IPS-NIHi7 (cell line): ENCODE measurements around the gene UBA7.
"Not testable (repeated sequence)": the region's sequence is repeated elsewhere in the genome, so short reads cannot be mapped to it uniquely, and the experiment has no call there.

Source experiments
- DNase-seq: peaks from one replicate; pipeline ENCODE4 v3.0.0; 2012; ENCODE audit warnings: mixed read lengths; ENCODE audit errors: extremely low spot score

UBA7 gene

GRCh38 chr3:49813497-49814174 is at the start of gene UBA7:
Gene UBA7 (minus strand): TSS chr3:49813953. CDS start chr3:49813787, 166 bp downstream.
- DNase-seq: no peak

DNA sequence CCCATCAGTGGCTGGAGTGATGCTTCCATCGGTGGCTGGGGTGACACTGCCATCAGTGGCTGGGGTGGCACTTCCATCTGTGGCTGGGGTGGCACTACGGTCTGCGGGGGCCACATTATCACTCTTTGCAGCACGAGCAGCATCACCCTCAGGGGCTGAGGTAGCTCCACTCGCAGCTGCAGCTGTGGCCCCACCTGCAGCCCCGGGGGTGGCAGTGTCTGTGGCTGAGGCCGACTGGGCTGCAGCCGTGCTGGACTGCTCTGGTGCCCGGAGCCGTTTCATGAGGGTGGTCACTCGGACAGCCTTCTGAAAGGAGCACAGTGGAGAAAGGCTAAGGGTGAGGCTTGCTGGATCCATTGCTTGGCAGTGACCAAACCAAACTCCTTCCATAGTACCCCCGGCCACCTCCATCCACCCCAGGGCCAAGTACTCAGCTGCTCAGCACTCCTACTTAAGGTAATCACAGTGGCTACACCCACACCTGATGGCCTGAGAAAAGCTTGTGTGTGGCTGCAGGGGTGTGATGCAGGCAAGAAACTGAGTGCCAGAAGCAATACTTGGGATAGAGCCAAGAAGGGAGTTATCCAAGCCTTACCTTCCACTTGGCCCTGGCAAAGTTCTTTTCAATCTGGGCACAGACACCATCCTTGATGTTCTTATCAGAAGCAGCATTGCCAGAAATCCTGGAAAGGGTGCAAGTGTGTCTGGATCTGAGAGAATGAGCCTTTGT is 46.0 kb upstream of the UBA7 start:
- no peak for DNase-seq

GRCh38 chr3:49856181-49857005 is 42.6 kb upstream of the UBA7 start, which contains the start of gene TRAIP:
Gene TRAIP (minus strand): TSS chr3:49856564. CDS start chr3:49856453, 111 bp downstream.
- DNase-seq: peak; percentile 100

GRCh38 chr3:49855662-49856061 is 41.9 kb upstream of the UBA7 start:
- no peak for DNase-seq

DNA sequence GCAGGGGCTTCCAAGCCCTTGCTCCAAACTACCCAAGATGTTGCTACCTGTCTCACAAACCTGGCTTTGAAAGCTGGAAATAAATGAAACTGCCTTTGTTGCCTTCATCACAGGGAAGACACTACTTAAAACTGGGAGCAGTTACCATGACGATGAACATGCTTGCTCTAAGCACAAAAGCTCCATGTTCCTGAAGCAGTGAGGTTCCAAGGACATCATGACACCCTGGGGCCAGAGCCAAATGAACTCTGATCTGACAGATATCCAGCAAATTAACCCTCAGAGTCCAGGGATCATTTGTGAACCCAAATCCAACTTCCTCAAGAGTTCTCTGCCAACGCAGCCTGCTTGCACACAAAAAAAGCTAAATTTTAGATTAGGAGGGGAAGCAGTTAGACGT is 31.9 kb upstream of the UBA7 start:
- no peak for DNase-seq

DNA sequence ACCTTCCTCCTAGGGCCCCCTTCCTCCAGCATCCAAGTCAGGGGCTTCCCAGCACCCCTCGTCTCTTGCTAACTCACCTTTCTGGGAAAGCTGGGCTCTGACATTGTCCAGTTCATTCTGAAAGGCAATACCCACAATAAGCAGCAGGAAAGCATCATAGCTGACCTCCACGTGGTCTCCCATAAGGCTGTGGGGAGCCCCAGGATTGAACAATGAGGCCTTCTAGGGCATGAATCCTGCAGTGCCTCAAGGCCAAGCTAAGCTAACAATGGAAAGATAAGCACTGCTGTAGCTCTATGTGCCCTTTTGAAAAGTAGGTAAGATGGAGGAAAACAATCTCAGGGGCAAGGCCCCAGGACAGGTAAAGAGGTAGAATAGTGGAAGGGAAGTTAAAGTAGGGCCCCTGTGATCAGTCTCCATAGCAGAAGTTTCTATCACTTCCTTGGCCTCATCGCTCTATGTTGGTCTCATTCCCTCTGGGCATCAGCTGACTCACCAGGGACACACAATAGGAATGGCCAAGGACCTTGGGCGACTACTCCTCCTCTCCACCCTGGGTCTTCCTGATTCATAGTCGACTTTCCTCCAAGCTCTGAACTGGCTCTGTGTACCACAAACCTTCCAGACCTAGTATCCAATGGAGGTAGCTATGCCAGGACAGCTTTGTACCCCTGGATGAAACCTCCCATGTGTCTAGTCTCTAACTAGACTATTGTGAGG is 30.9 kb upstream of the UBA7 start:
- no peak for DNase-seq

- DNase-seq: no peak
Observed at GRCh38 chr3:49842843-49843517, 29.2 kb upstream of the UBA7 start.

- DNase-seq: no peak
Observed at GRCh38 chr3:49841806-49842205, 28.1 kb upstream of the UBA7 start.

GRCh38 chr3:49841126-49841696 is 27.5 kb upstream of the UBA7 start:
- DNase-seq: peak; percentile 75

- no peak for DNase-seq
Observed at GRCh38 chr3:49840388-49840787, 26.6 kb upstream of the UBA7 start.

DNA sequence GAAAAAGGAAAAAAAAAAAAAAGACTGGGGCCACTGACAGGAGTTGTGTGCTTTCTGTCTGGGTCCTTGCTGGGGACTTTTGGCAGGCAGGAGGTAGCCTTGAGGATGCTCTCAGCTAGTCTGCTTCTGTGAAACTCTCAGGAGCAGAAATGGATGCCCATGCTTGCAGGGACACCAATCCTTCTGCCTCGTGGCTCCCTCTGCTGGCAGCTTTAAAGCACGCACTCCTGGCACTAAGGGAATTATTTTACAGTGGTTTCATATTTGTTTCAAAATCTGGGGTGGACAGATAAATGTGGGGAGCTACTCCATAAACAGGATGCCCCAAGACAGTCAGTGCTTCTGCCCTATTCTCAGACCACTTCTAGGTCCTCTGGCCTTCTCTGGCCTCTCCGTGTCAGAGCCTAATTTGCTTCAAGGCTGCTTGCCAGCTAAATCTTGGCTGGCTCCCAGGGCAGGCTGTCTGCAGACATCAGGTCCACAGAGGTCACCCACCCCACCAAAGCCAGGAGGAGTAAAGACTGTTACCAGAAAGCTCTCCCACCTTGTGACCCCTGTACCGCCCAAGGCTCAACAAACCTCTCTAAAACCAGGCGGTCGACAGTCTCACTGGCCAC is 25.5 kb upstream of the UBA7 start:
- DNase-seq: peak; percentile 82

DNA sequence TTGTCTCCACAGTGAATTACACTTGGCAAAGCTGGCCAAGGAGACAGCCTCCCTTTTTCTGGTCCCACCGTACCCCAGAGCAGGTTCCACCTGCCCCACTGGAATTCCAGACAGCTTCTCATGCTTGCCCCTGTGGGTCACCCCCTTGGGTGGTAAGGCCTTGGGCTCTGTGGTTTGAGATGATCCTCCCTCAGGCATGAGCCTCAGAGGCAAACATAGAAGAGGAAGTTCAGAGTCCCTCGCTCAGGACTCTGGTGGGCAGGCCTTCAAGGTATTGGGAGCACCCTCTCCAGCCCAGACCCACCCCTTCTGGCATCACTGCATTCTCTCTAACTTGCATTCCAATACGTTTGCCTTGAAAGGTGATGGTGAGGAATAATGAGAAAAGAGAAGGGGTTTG is 17.6 kb upstream of the UBA7 start:
- no peak for DNase-seq

DNA sequence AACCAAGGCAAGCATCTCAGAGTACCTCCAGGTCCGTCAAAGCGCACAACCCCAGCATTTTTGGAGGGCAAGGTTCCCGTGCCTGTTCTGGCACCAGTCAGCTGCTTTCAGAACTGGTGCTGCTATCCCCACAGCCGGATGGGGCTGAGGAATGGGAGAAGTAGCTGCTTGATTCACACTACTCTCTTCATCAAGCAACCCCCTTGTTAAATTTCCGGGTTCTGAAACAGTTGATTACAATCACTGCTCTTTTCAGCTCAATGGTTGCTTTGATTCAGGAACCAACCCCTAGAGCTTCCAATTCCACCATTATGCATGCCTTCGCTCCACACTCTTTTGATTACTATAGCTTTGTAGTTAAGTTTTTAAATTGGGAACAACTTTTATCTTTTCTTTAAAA is 12.3 kb upstream of the UBA7 start:
- DNase-seq: no peak

DNA sequence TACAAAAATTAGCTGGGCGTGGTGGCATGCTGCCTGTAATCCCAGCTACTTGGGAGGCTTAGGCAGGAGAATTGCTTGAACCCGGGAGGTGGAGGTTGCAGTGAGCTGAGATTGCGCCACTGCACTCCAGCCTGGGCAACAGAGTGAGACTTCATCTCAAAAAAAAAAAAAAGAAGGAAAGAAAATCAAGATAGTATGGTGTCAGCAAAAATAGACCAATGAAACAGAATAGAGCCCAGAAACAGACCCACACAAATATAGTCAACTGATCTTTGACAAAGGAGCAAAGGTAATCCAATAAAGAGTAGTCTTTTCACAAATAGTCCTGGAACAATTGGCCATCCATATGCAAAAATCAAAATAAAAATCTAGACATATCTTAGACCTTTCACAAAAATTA is 9.4 kb upstream of the UBA7 start:
- not testable (repeated sequence) for DNase-seq

DNA sequence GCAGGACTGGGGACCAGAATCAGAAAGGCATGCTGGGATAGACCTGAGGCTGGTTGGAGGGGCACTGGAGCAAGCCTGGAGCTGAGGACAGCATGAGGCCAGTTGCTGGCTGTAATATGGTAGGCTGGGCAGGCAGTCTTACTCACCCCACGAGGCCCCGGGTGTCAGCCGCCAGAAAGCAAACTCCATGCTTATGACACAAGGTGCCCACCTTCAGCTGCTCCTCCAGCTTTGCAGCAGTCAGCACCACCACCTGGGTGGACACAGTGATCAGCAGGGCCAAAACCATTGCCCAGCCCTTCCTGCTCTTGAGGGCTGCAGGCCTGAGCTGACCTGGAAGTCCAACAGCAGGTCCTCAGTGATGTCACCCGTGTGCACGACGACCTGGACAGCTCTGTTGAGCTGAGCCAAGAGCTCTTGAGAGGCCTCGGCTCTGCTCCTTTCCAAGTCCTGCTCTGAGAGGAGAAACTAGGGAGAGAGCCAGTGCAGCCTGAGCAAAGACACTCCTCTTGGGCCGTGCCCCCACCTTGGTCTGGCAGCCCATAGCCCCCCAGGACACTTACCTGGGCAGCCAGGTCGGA is 747 bp downstream of the UBA7 start:
- no peak for DNase-seq

DNA sequence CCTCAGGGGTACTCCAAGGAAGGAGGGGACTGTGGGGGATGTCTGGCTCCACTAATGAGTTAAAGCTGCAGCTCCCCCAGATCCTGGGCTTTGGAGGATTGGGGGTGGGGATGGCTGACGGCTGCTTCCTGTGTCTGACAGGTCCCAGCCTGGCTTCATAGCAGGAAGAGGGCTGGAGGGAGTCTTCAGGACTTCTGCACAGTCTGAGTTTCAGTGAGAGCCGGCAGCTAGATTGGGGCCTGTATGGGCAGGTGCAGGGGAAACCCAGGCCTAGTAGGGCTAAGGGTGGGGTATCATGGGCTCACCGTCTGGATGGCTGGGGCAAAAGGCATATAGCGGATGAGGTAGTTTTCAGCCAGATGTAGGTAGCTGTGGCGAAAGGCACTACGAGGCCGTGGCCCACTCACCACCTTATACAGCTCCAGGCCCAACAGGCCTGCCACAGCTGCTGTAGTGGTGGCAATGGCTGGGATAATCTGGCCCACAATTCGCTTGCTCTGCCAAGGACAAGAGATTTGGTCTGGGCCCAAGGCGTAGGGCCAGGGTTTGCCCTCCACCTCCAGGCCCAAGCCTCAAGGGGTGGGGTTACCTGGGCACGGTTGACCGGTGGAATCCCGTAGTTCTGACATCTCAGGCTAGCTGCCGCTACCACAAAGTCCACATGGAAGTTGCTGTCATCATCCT is 6.2 kb downstream of the UBA7 start:
- DNase-seq: no peak

- DNase-seq: no peak
Observed at GRCh38 chr3:49806850-49807249, 6.9 kb downstream of the UBA7 start.

DNA sequence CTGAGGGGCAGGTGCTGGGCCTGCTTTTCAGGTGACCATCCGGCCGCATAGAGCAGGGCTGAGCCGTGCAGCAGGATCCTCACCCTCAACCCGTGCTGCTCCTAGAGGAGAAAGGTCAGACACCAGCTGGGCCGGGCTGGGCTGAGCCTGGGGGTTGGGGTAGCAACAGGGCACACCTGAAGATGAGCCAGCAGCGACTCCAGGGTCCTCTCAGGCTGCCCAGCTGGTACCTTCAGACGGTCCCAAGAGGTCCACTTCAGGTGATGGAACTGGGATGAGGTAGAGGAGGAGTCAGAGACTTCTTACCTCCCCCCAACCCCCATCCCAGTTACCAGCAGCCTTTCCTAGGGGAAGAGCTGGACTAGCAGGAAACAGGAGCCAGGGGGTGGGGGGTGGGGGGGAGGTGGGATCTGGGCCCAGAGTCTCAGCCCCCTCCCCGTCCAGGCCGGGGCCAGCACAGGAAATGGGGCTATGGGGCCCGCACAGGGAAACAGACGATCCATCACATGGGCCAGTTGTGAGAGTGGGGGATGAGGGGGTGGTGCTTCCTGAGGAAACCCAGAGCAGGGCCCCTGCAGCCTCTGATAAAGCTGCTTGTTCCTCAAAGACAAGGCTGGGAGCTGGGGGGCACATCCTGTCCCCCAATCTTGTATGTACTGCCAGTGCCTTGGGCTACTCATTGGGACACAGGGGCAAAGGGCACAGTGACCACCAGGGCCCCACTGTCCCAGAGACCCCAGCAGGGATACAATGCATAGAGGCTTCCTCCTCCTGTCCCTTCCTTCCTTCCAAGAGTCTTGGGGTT is 7.7 kb downstream of the UBA7 start:
- DNase-seq: peak; percentile 59

- DNase-seq: no peak
Observed at GRCh38 chr3:49805367-49805782, 8.4 kb downstream of the UBA7 start.
